ENCODE measurements around the gene OR4P4. TPM values are rescaled to one million over a fixed set of nuclear protein-coding genes. Genes with fewer than 3 reads are reported as not detected.

The OR4P4 gene
- total and polyA plus RNA-seq, 2 donors from 2014 or later: not detected

- Histone ChIP-seq H3K27me3 (ENCODE audit: control insufficient read depth, insufficient read depth, low read length) (no peaks in the 10 kb centered on the region), H3K36me3 (ENCODE audit: control insufficient read depth in 2 of 3, insufficient read depth in 3 of 3, low read length in 3 of 3) (no peaks in the 10 kb centered on the region), H3K4me1 (ENCODE audit: control insufficient read depth in 2 of 3, insufficient read depth in 2 of 3, low read depth in 1 of 3, low read length in 3 of 3) (no peaks in the 10 kb centered on the region), H3K9ac (ENCODE audit: low read length in 3 of 3) (no peak within 1 kb of the TSS), H3K4me3 (ENCODE audit: low read length in 3 of 3) (no peak within 1 kb of the TSS), H3K27ac (ENCODE audit: low read depth in 2 of 2, low read length in 2 of 2) (no peak within 1 kb of the TSS), H3K9me3 (ENCODE audit: control insufficient read depth in 2 of 3, insufficient read depth in 1 of 3, low read length in 3 of 3) (peaks cover 0 to 2% (median 0%) of the 10 kb centered on the region in 3 donors)
- FAIRE-seq (no peak), DNase-seq (no peak)
- no peak for TF ChIP-seq CTCF (IDR thresholded peaks at IDR 0.05; ENCODE audit: borderline replicate concordance, extremely low read depth, insufficient read depth)
- intact Hi-C loops (cut with DNase I): no loop called here
Measured at GRCh38 chr11:55648027-55648426, 13.1 kb downstream of the OR4P4 start, which contains the start of gene OR4S2. OR4S2 (plus strand) TSS chr11:55648327; CDS start chr11:55650904, 2,577 bp downstream.

GRCh38 chr11:55652560-55652959, 17.6 kb downstream of the OR4P4 start:
- no peaks in the 10 kb centered on the region for H3K36me3 ChIP-seq (ENCODE audit: control insufficient read depth in 2 of 3, insufficient read depth in 3 of 3, low read length in 3 of 3)
- H3K4me3 ChIP-seq (ENCODE audit: low read length in 3 of 3): no peak overlapping the region
- no peaks in the 10 kb centered on the region for H3K9me3 ChIP-seq (ENCODE audit: control insufficient read depth in 2 of 3, insufficient read depth in 1 of 3, low read length in 3 of 3)
- no peak overlapping the region for H3K9ac ChIP-seq (ENCODE audit: low read length in 3 of 3)
- no peak for TF ChIP-seq CTCF (IDR thresholded peaks at IDR 0.05; ENCODE audit: borderline replicate concordance, extremely low read depth, insufficient read depth)
- no peaks in the 10 kb centered on the region for H3K27me3 ChIP-seq (ENCODE audit: control insufficient read depth, insufficient read depth, low read length)
- DNase-seq (no peak), FAIRE-seq (no peak)
- H3K27ac ChIP-seq (ENCODE audit: low read depth in 2 of 2, low read length in 2 of 2): no peak overlapping the region
- intact Hi-C loops (cut with DNase I): no loop called here
- no peaks in the 10 kb centered on the region for H3K4me1 ChIP-seq (ENCODE audit: control insufficient read depth in 2 of 3, insufficient read depth in 2 of 3, low read depth in 1 of 3, low read length in 3 of 3)

- no peak for TF ChIP-seq CTCF (IDR thresholded peaks at IDR 0.05; ENCODE audit: borderline replicate concordance, extremely low read depth, insufficient read depth)
- no peak overlapping the region for H3K9ac ChIP-seq (ENCODE audit: low read length in 3 of 3)
- H3K4me1 ChIP-seq (ENCODE audit: control insufficient read depth in 2 of 3, insufficient read depth in 2 of 3, low read depth in 1 of 3, low read length in 3 of 3): no peaks in the 10 kb centered on the region
- no peaks in the 10 kb centered on the region for H3K27me3 ChIP-seq (ENCODE audit: control insufficient read depth, insufficient read depth, low read length)
- intact Hi-C loops (cut with DNase I): no loop called here
- no peaks in the 10 kb centered on the region for H3K36me3 ChIP-seq (ENCODE audit: control insufficient read depth in 2 of 3, insufficient read depth in 3 of 3, low read length in 3 of 3)
- no peak overlapping the region for H3K27ac ChIP-seq (ENCODE audit: low read depth in 2 of 2, low read length in 2 of 2)
- H3K4me3 ChIP-seq (ENCODE audit: low read length in 3 of 3): no peak overlapping the region
- no peak for FAIRE-seq
- no peak for DNase-seq
- H3K9me3 ChIP-seq (ENCODE audit: control insufficient read depth in 2 of 3, insufficient read depth in 1 of 3, low read length in 3 of 3): no peaks in the 10 kb centered on the region
Measured at GRCh38 chr11:55655096-55655495, 20.2 kb downstream of the OR4P4 start.

- intact Hi-C loops (cut with DNase I): no loop called here
- DNase-seq (no peak), FAIRE-seq (no peak)
- H3K36me3 ChIP-seq (ENCODE audit: control insufficient read depth in 2 of 3, insufficient read depth in 3 of 3, low read length in 3 of 3): no peaks in the 10 kb centered on the region
- H3K27me3 ChIP-seq (ENCODE audit: control insufficient read depth, insufficient read depth, low read length): no peaks in the 10 kb centered on the region
- no peak overlapping the region for H3K27ac ChIP-seq (ENCODE audit: low read depth in 2 of 2, low read length in 2 of 2)
- no peak overlapping the region for H3K4me3 ChIP-seq (ENCODE audit: low read length in 3 of 3)
- no peaks in the 10 kb centered on the region for H3K4me1 ChIP-seq (ENCODE audit: control insufficient read depth in 2 of 3, insufficient read depth in 2 of 3, low read depth in 1 of 3, low read length in 3 of 3)
- TF ChIP-seq CTCF (IDR thresholded peaks at IDR 0.05; ENCODE audit: borderline replicate concordance, extremely low read depth, insufficient read depth): no peak
- H3K9me3 ChIP-seq (ENCODE audit: control insufficient read depth in 2 of 3, insufficient read depth in 1 of 3, low read length in 3 of 3): no peaks in the 10 kb centered on the region
- H3K9ac ChIP-seq (ENCODE audit: low read length in 3 of 3): no peak overlapping the region
Measured at GRCh38 chr11:55658031-55658573, 23.2 kb downstream of the OR4P4 start.

All from kidney (tissue), 14 donors.